Calu3 (cell line): ENCODE results near the gene NPIPB5. TPM values are rescaled to one million over a fixed set of nuclear protein-coding genes. Genes with fewer than 3 reads are reported as not detected.
A peak's percentile ranks its signal among the peaks of the same experiment; 100 is the strongest.
"Not testable (repeated sequence)": the region's sequence is repeated elsewhere in the genome, so short reads cannot be mapped to it uniquely, and the experiment has no call there.

Experiments used
- Bru-seq: library from RNA; stranded (reverse); fragments of 400-500 nt; gene quantifications from one replicate; lab custom pipeline; 2021; lab: Mats Ljungman, UMichigan
- BruChase-seq, 2 experiments: library from RNA; stranded (reverse); fragments of 400-500 nt; gene quantifications; one replicate each; lab custom pipeline; 2021; lab: Mats Ljungman, UMichigan
- BruUV-seq: library from RNA; stranded (reverse); fragments of 400-500 nt; replicated peaks from 2 replicates; lab custom pipeline; 2021; lab: Mats Ljungman, UMichigan
- CTCF ChIA-PET: fragments of 300-600 bp; sonication (Branson Sonifier 250); formaldehyde crosslinking; loops from one replicate; lab custom pipeline; 2022; ENCODE audit warnings: antibody characterized with exemption; lab: Charles Lee
- DNase-seq: peaks from one replicate; pipeline ENCODE4 v3.0.0; 2022
- H3K27ac Mint-ChIP-seq: one replicate; pipeline ENCODE4 v1.8.0; 2022; ENCODE audit warnings: mixed read lengths; ENCODE audit not compliant: unreplicated experiment
- H3K27me3 Mint-ChIP-seq: one replicate; pipeline ENCODE4 v1.8.0; 2022; ENCODE audit warnings: mixed read lengths; ENCODE audit not compliant: unreplicated experiment
- H3K36me3 Mint-ChIP-seq: one replicate; pipeline ENCODE4 v1.8.0; 2022; ENCODE audit warnings: mild to moderate bottlenecking, moderate library complexity, mixed read lengths; ENCODE audit not compliant: insufficient read depth, unreplicated experiment
- H3K4me1 Mint-ChIP-seq: one replicate; pipeline ENCODE4 v1.8.0; 2022; ENCODE audit warnings: mild to moderate bottlenecking, low read depth, mixed read lengths; ENCODE audit not compliant: unreplicated experiment
- H3K4me3 Mint-ChIP-seq: one replicate; pipeline ENCODE4 v1.8.0; 2022; ENCODE audit warnings: mild to moderate bottlenecking, low read depth, moderate library complexity, mixed read lengths; ENCODE audit not compliant: unreplicated experiment
- H3K9me3 Mint-ChIP-seq: one replicate; pipeline ENCODE4 v1.8.0; 2022; ENCODE audit warnings: low read depth, mixed read lengths; ENCODE audit not compliant: unreplicated experiment
- intact Hi-C: fragments of 100-400 bp; cut with micrococcal nuclease; formaldehyde crosslinking; loops from one replicate; pipeline ENCODE4 v1.10.0; 2022; ENCODE audit not compliant: unreplicated experiment
- long read RNA-seq: library from polyadenylated mRNA; stranded (forward); transcript quantifications from one replicate; pipeline ENCODE4 v2.0.0, GENCODE V29; 2022
- total RNA-seq: library from RNA; stranded (reverse); gene quantifications from 2 replicates; pipeline ENCODE4 v1.2.3, GENCODE V29; 2022

The NPIPB5 gene
- total RNA-seq (262 and 293 TPM in 2 replicates), Bru-seq, nascent RNA (percentile 54 among the genes with signal in this experiment), BruChase-seq, experiment 1, labeled RNA remaining after a 6-hour chase (percentile 70 among the genes with signal in this experiment), BruChase-seq, experiment 2, labeled RNA remaining after a 2-hour chase (percentile 62 among the genes with signal in this experiment)
- long read RNA-seq, partial matches to known transcripts: 1 of 3 reads
- long read RNA-seq, other reads (novel, unspliced or antisense): 1 of 3 reads

DNA sequence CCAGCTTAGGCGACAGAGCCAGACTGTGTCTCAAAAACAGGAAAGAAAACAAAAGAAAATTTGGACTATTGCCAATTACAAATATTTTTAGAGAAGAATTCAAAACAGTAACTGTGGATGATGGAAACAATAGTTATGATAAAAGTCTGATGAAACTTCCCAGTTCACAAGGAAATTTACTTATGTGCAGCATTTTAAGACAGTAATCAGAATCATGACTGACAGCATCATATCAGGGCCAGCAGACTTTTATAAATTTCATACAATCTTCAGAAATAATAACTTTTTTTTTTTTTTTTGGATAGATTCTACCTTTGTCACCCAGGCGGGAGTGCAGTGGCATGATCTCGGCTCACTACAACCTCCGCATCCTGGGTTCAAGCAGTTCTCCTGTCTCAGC is at the start of gene NPIPB5:
Gene NPIPB5, plus strand, starts transcription at position 301 of the 400 bp plus-strand sequence. CDS start 2,911 bp downstream, outside the sequence.
- H3K36me3 Mint-ChIP-seq, H3K9me3 Mint-ChIP-seq, H3K27me3 Mint-ChIP-seq, H3K4me1 Mint-ChIP-seq, H3K4me3 Mint-ChIP-seq, CTCF ChIA-PET, H3K27ac Mint-ChIP-seq, DNase-seq, BruUV-seq, intact Hi-C loops: not testable (repeated sequence)

DNA sequence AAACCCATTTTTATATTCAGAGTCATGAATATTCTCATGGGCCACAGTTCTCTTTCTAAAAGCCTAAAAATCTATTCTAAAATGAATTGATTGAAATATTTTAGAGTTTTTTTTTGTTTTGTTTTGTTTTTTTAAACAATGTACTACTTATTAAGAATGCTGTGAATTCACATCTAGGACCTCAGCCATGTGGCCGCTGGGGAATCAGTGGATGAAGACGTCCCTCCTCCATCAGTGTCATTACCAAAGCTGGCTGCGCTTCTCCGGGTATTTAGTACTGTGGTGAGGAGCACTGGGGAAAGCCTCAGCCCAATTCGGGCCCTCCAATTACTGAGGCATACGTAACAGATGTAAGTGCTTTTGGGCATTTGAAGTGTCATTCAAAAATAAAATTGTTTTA is 41.8 kb upstream of the NPIPB5 start:
- H3K4me1 Mint-ChIP-seq, BruUV-seq, intact Hi-C loops, H3K27me3 Mint-ChIP-seq, H3K36me3 Mint-ChIP-seq, H3K27ac Mint-ChIP-seq, DNase-seq, H3K9me3 Mint-ChIP-seq, CTCF ChIA-PET, H3K4me3 Mint-ChIP-seq: not testable (repeated sequence)

DNA sequence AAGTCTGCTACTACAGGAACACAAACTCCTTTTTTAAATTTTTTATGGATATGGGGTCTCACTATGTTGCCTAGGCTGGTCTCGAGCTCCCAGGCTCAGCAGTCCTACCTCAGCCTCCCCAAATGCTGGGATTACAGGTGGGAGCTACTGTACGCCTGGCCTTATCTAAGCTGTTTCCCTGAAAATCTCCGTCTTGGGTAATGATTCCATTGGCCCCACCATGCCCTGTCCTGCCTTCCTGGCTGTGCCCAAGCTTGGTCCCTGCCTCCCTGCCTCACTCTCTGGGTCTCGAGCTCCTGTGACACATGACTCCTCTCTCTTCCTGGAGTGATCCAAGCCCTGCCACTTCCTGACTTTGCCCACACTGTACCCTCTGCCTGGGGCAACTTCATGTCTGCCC is 27.3 kb downstream of the NPIPB5 start:
- H3K36me3 Mint-ChIP-seq, DNase-seq, H3K9me3 Mint-ChIP-seq, CTCF ChIA-PET, BruUV-seq, H3K27ac Mint-ChIP-seq, H3K27me3 Mint-ChIP-seq, H3K4me3 Mint-ChIP-seq, intact Hi-C loops, H3K4me1 Mint-ChIP-seq: not testable (repeated sequence)

DNA sequence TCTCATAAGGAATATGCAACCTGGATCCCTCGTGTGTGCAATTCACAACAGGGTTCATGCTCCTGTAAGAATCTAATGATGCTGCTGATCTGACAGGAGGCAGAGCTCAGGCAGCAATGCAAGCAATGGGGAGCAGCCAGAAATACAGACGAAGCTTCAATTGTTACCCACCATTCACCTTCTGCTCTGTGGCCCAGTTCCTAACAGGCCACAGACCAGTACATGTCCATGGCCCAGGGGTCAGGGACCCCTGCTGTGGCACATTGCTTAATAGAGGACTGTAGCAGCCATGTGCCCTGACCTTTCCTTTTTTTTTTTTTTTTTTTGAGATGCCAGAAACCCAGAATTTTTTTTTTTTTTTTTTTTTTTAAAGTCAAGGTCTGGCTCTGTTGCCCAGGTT is 34.1 kb downstream of the NPIPB5 start:
- intact Hi-C loops, H3K4me1 Mint-ChIP-seq, H3K36me3 Mint-ChIP-seq, H3K27ac Mint-ChIP-seq, H3K4me3 Mint-ChIP-seq, H3K27me3 Mint-ChIP-seq, H3K9me3 Mint-ChIP-seq, CTCF ChIA-PET, DNase-seq, BruUV-seq: not testable (repeated sequence)

DNA sequence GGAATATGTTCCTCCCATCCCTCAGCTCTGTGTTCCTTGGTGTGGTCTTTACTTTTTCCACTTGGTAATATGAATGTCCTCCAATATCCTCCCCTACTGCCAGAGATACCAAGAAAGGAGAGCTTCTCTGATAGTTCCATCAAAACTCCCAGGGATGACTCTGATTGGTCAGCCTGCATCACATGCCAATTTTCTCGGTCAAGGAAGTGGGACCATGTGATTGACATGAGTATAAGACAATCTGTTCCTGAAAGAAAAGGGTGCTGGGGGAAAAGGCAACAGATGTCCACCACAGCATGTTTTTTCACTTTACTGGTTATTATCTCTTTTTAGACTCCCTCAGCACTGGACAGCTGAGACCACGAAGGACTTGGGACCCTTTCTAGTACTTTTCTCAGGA is 35.9 kb downstream of the NPIPB5 start:
- intact Hi-C loops, H3K27ac Mint-ChIP-seq, H3K4me3 Mint-ChIP-seq, DNase-seq, H3K36me3 Mint-ChIP-seq, BruUV-seq, CTCF ChIA-PET, H3K9me3 Mint-ChIP-seq, H3K4me1 Mint-ChIP-seq, H3K27me3 Mint-ChIP-seq: not testable (repeated sequence)

DNA sequence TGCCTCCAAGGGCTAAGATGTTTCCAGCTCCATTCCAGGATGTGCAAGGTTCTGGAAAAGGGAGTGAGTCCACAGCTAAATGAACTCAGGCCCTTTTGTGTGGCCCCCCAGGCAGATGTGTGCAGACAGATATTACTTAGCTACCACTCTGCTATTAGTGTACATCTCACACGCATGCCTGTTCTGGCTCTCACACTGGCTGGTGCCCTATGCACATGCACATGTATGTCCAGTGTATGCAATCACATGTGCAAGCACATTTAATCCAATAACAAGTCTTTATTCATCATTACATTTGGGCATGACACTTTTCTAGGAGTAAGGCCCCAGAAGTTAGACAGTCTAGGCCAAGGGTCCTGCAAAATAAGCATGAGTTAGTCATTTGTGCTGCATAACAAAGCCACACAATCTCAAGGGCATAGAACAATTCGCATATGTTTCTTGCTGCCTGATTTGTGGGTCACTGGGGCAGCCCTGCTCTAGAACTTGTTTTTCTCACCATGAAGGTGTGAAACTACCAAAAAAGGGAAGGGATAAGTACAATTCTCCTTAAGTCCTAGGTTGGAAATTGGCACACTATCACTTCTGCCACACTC is 36.6 kb downstream of the NPIPB5 start:
- H3K4me3 Mint-ChIP-seq, H3K27me3 Mint-ChIP-seq, H3K4me1 Mint-ChIP-seq, intact Hi-C loops, H3K9me3 Mint-ChIP-seq, H3K36me3 Mint-ChIP-seq, BruUV-seq, H3K27ac Mint-ChIP-seq, CTCF ChIA-PET, DNase-seq: not testable (repeated sequence)

DNA sequence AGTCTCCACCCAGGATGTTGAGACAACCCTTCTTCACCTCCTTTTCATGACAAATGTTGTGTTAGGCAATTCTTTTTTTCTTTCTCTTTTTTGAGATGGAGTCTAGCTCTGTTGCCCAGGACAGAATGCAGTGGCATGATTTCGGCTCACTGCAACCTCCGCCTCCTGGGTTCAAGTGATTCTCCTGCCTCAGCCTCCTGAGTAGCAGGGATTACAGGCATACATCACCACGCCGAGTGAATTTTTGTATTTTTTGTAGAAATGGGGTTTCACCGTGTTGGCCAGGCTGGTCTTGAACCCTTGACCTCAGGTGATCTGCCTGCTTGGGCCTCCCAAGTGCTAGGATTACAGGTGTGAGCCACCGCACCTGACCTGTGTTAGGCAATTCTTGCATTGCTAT is 39.2 kb downstream of the NPIPB5 start:
- intact Hi-C loops, BruUV-seq, H3K27ac Mint-ChIP-seq, H3K27me3 Mint-ChIP-seq, H3K4me3 Mint-ChIP-seq, H3K36me3 Mint-ChIP-seq, H3K9me3 Mint-ChIP-seq, CTCF ChIA-PET, H3K4me1 Mint-ChIP-seq, DNase-seq: not testable (repeated sequence)

DNA sequence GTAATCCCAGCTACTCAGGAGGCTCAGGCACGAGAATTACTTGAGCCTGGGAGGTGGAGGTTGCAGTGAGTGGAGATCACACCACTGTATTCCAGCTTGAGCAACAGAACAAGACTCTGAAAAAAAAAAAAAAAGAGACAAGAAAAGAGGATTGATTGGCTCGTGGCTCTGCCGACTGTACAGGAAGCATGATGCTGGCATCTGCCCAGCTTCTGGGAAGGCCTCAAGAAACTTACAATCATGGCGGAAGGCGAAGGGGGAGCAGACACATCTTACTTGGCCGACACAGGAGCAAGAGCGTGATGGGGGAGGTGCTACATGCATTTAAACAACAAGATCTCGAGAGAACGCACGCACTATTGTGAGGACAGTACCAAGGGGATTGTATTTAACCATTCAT is 40.5 kb downstream of the NPIPB5 start:
- H3K27me3 Mint-ChIP-seq, intact Hi-C loops, BruUV-seq, H3K4me1 Mint-ChIP-seq, DNase-seq, H3K36me3 Mint-ChIP-seq, CTCF ChIA-PET, H3K9me3 Mint-ChIP-seq, H3K27ac Mint-ChIP-seq, H3K4me3 Mint-ChIP-seq: not testable (repeated sequence)

DNA sequence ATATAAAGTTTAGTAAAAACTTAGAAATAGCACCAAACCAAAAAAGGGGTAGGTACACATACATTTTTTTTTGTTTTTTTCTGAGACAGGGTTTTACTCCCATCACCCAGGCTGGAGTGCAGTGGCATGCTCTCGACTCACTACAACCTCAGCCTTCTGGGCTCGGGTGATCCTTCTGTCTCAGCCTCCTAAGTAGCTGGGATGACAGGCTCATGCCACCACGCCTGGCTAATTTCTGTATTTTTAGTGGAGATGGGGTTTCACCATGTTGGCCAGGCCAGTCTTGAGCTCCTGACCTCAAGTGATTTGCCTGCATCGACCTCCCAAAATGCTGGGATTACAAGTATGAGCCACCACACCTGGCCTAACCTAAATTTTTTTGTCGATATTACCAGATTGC is 41.0 kb downstream of the NPIPB5 start:
- H3K9me3 Mint-ChIP-seq, H3K4me1 Mint-ChIP-seq, H3K4me3 Mint-ChIP-seq, H3K27me3 Mint-ChIP-seq, H3K36me3 Mint-ChIP-seq, intact Hi-C loops, H3K27ac Mint-ChIP-seq, CTCF ChIA-PET, BruUV-seq, DNase-seq: not testable (repeated sequence)

DNA sequence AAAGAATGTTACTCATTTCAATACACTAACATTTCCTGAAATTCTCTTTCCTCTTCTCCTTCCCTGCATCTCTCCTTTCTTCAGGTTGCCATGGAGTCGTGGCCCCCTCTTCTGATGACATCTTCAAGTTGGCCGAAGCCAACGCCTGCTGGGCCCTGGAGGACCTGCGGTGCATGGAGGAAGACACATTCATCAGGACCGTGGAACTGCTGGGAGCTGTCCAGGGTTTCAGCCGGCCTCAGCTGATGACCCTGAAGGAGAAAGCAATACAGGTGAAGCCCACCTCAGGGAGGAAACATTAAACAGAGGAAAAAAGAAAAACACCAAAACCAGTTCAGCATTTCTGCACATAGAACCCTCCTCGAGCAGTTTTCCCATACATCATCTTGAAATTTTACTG is 46.1 kb downstream of the NPIPB5 start:
- H3K36me3 Mint-ChIP-seq, DNase-seq, H3K9me3 Mint-ChIP-seq, CTCF ChIA-PET, BruUV-seq, intact Hi-C loops, H3K27ac Mint-ChIP-seq, H3K27me3 Mint-ChIP-seq, H3K4me3 Mint-ChIP-seq, H3K4me1 Mint-ChIP-seq: not testable (repeated sequence)
